ENCODE data around the gene TUSC2.

Gene TUSC2

GRCh38 chr3:50327943-50328691 is at the start of gene TUSC2:
TSS of gene TUSC2 (minus strand) at chr3:50328223. CDS start at chr3:50328099, 124 bp downstream.
- DNase-seq: peak; percentile 94

DNA sequence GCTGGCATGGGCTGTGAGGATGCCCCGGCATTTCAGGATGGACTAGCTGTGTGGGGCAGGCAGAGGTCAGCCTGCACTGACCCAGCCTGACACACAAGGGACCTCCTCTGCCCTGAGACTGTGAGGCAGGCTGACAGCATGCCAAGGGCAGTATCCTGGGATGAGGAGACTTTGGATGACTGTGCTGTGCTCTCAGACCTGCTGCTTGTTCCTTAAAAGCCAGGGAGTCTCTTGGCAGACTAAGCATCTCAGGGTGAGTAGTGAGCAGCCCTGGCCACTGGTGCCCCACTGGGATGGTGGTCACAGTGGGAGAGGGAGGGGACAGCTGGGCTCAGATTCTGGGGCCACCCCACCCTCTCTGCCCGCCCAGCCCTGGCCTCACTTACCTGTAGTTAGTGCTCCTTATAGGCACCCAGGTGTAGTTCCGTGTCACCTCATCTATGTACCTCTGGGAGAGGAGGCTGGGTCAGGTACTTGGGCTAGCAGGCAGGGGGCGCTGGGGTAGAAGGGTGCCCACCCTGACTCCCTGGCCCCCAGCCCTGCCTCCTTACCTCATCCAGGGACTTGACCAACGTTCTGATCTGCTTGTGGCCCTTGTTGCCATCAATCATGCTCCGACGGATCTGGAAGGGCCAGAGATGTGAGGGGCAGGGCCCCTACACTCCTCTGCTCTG is 47.4 kb upstream of the TUSC2 start:
- no peak for DNase-seq

- DNase-seq: no peak
Measured at GRCh38 chr3:50374363-50375257, 46.6 kb upstream of the TUSC2 start.

- no peak for DNase-seq
Measured at GRCh38 chr3:50373146-50374051, 45.4 kb upstream of the TUSC2 start.

- DNase-seq: no peak
Measured at GRCh38 chr3:50372349-50372748, 44.3 kb upstream of the TUSC2 start.

GRCh38 chr3:50371133-50371685 is 43.2 kb upstream of the TUSC2 start:
- DNase-seq: no peak

GRCh38 chr3:50370594-50370993 is 42.6 kb upstream of the TUSC2 start:
- DNase-seq: no peak

- no peak for DNase-seq
Measured at GRCh38 chr3:50369012-50369670, 41.1 kb upstream of the TUSC2 start.

GRCh38 chr3:50365842-50366220 is 37.8 kb upstream of the TUSC2 start:
- DNase-seq: no peak

DNA sequence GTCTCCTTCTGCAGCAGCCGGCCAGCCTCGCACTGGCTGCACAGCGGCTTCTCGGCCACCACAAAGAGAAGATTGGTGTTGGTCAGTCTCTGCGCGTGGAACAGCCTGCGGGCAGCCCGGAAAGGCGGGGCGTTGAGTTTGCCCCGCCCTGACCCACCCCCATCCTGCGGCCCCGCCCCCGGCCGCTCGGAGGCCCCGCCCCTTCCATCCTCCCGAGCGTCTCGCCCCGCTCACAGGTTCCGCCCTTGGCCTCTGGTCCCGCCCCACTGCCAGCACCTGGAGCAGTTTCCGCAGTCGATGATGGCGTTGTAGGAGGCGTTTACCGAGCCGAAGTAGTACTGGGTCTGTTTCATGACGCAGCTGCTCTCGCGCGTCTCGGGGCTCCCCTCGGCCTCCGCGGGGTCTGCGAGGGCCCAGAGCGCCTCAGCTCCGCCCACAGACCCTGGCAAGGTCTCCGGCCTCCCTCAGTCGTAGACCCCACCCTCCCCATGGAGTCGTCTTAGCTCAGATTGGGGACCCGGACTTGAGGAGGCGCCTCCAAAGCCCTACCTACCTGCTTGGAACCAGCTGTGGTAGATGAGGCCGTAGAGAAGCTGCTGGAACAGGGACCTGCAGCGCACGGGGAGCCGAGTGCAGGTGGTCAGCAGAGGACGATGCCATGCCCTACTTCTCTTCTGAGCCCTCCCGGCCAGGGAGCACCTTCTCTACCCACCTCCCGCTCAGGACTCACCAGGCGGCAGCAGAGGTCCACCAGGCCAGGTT is 37.2 kb upstream of the TUSC2 start:
- peak; percentile 95 for DNase-seq

- DNase-seq: no peak
Measured at GRCh38 chr3:50364573-50365079, 36.6 kb upstream of the TUSC2 start.

GRCh38 chr3:50359760-50360110 is 31.7 kb upstream of the TUSC2 start:
- DNase-seq: no peak

- peak; percentile 98 for DNase-seq
Measured at GRCh38 chr3:50358911-50359759, 31.1 kb upstream of the TUSC2 start, which contains the start of gene TMEM115. TSS of gene TMEM115 (minus strand) at chr3:50359521. CDS start at chr3:50359063, 458 bp downstream.

DNA sequence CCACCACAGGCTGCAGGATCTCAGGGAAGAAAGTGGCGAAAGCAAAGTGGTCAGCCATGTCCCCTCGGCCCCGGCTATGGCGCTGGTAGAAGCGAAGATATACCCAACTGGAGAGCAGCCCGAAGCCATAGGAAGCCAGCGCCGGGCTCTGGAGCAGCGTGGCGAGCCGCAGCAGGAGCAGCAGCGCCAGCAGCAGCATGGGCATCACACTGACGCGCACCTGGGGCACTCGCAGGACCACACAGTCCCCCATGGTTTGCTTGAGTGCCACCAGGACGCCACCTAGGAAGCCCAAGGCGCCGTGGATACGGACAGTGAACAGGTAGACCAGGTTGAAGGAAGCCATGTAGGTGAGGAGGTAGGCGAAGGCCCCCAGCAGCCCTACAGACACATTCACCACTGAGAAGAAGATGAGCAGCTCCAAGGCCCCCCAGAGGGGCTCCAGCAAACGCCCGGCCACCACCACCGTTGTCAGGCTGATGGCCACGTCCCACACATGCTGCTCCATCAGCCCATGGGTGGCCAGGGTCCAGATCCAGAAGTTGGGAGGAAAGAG is 30.4 kb upstream of the TUSC2 start:
- DNase-seq: no peak

- no peak for DNase-seq
Measured at GRCh38 chr3:50357481-50357880, 29.5 kb upstream of the TUSC2 start.

DNA sequence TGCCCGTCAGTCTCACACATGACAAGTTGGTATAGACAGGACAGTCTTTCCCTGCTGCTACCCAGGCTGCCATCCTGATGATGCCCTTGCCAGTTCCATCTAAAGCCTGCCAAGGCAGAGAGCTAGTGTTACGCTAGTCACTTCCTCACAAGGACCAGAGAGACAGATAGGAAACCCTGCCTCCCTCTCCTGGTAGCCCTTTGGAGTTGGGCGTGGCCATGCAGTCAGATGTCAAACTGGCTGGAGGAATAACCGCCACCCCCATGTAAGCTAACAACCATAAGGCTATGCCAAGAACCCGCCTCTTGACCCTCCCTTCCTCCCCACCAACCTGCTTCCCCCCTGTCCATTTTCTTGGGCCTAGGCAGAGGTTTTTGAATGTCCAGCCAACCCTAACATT is 28.5 kb upstream of the TUSC2 start:
- no peak for DNase-seq

GRCh38 chr3:50355829-50356552 is 28.0 kb upstream of the TUSC2 start:
- DNase-seq: no peak

- DNase-seq: no peak
Measured at GRCh38 chr3:50354850-50355249, 26.8 kb upstream of the TUSC2 start.
